H9 (cell line): ENCODE measurements around the gene KIF18A. TPM values are rescaled to one million over a fixed set of nuclear protein-coding genes. Genes with fewer than 3 reads are reported as not detected.

Experiments used
- DNase-seq: peaks from one replicate; pipeline ENCODE4 v3.0.0-alpha.2; 2017
- H2AFZ ChIP-seq: one replicate; pipeline ENCODE4 v1.6.1; 2013; ENCODE audit warnings: mild to moderate bottlenecking, low read length, control low read depth, moderate library complexity
- H2AK5ac ChIP-seq: 2 replicates; pipeline ENCODE4 v1.6.1; 2013; ENCODE audit warnings: low read length, control low read depth, mixed read lengths; ENCODE audit not compliant: insufficient read length
- H2BK120ac ChIP-seq: one replicate; pipeline ENCODE4 v1.6.1; 2013; ENCODE audit warnings: low read depth, mild to moderate bottlenecking, low read length, control low read depth, inconsistent platforms; ENCODE audit not compliant: poor library complexity, severe bottlenecking
- H2BK12ac ChIP-seq: 2 replicates; pipeline ENCODE4 v1.6.1; 2013; ENCODE audit warnings: low read length, control low read depth, mixed read lengths, low read depth; ENCODE audit not compliant: insufficient read length
- H2BK15ac ChIP-seq: 2 replicates; pipeline ENCODE4 v1.6.1; 2013; ENCODE audit warnings: low read depth, low read length, control low read depth
- H2BK20ac ChIP-seq: one replicate; pipeline ENCODE4 v1.6.1; 2013; ENCODE audit warnings: low read depth, mild to moderate bottlenecking, low read length, control low read depth, inconsistent platforms; ENCODE audit not compliant: poor library complexity, severe bottlenecking
- H2BK5ac ChIP-seq: 2 replicates; pipeline ENCODE4 v1.6.1; 2013; ENCODE audit warnings: low read length, control low read depth, mixed read lengths; ENCODE audit not compliant: insufficient read length
- H3K14ac ChIP-seq: 2 replicates; pipeline ENCODE4 v1.6.1; 2013; ENCODE audit warnings: low read length, control low read depth; ENCODE audit not compliant: insufficient read depth
- H3K18ac ChIP-seq: 2 replicates; pipeline ENCODE4 v1.6.1; 2013; ENCODE audit warnings: low read depth, mild to moderate bottlenecking, mixed read lengths, low read length, control low read depth; ENCODE audit not compliant: insufficient read length
- H3K23ac ChIP-seq: 2 replicates; pipeline ENCODE4 v1.6.1; 2013; ENCODE audit warnings: low read length, control low read depth, mixed read lengths, low read depth; ENCODE audit not compliant: insufficient read length
- H3K23me2 ChIP-seq: 2 replicates; pipeline ENCODE4 v1.6.1; 2013; ENCODE audit warnings: low read depth, mild to moderate bottlenecking, mixed read lengths, low read length, control low read depth; ENCODE audit not compliant: insufficient read length, poor library complexity, severe bottlenecking
- H3K27ac ChIP-seq: 2 replicates; pipeline ENCODE4 v1.5.1; 2013; ENCODE audit warnings: low read length, control low read depth, mixed read lengths, low read depth; ENCODE audit not compliant: insufficient read length
- H3K27me3 ChIP-seq: 2 replicates; pipeline ENCODE4 v1.6.1; 2013; ENCODE audit warnings: low read length, control low read depth, inconsistent platforms; ENCODE audit not compliant: insufficient read depth
- H3K4ac ChIP-seq: 2 replicates; pipeline ENCODE4 v1.6.1; 2013; ENCODE audit warnings: low read depth, mild to moderate bottlenecking, control low read depth, inconsistent platforms, low read length, moderate library complexity
- H3K4me1 ChIP-seq: 2 replicates; pipeline ENCODE4 v1.6.1; 2013; ENCODE audit warnings: low read length, control low read depth, inconsistent platforms; ENCODE audit not compliant: insufficient read depth
- H3K4me2 ChIP-seq: 2 replicates; pipeline ENCODE4 v1.6.1; 2013; ENCODE audit warnings: low read length, control low read depth, mixed read lengths; ENCODE audit not compliant: insufficient read length, insufficient read depth
- H3K56ac ChIP-seq: 2 replicates; pipeline ENCODE4 v1.6.1; 2013; ENCODE audit warnings: low read depth, mild to moderate bottlenecking, mixed read lengths, low read length, control low read depth; ENCODE audit not compliant: insufficient read length
- H3K79me1 ChIP-seq: 2 replicates; pipeline ENCODE4 v1.6.1; 2013; ENCODE audit warnings: low read depth, mild to moderate bottlenecking, moderate library complexity, low read length, control low read depth, inconsistent platforms; ENCODE audit not compliant: insufficient read depth, poor library complexity, severe bottlenecking
- H3K79me2 ChIP-seq: 2 replicates; pipeline ENCODE4 v1.6.1; 2013; ENCODE audit warnings: low read length, control low read depth, inconsistent platforms; ENCODE audit not compliant: insufficient read depth
- H3K9ac ChIP-seq: 2 replicates; pipeline ENCODE4 v1.6.1; 2013; ENCODE audit warnings: low read length, control low read depth, mixed read lengths; ENCODE audit not compliant: insufficient read length; ENCODE audit errors: extremely low read depth
- H3K9me3 ChIP-seq: one replicate; pipeline ENCODE4 v1.6.1; 2013; ENCODE audit warnings: low read depth, low read length, inconsistent platforms; ENCODE audit not compliant: control insufficient read depth
- H3T11ph ChIP-seq: one replicate; pipeline ENCODE4 v1.6.1; 2013; ENCODE audit warnings: mild to moderate bottlenecking, low read length, control low read depth, inconsistent platforms
- H4K20me1 ChIP-seq: one replicate; pipeline ENCODE4 v1.6.1; 2013; ENCODE audit not compliant: control insufficient read depth, insufficient read length, insufficient read depth
- H4K5ac ChIP-seq: 2 replicates; pipeline ENCODE4 v1.6.1; 2013; ENCODE audit warnings: low read depth, mild to moderate bottlenecking, mixed read lengths, low read length, control low read depth; ENCODE audit not compliant: insufficient read length
- H4K8ac ChIP-seq: replicated peaks from 2 replicates; pipeline ENCODE4 v1.6.1; 2013; ENCODE audit warnings: low read length, control low read depth, mixed read lengths, low read depth; ENCODE audit not compliant: insufficient read length
- H4K91ac ChIP-seq: 2 replicates; pipeline ENCODE4 v1.6.1; 2013; ENCODE audit warnings: low read depth, mild to moderate bottlenecking, moderate library complexity, mixed read lengths, low read length, control low read depth; ENCODE audit not compliant: insufficient read length
- H3K27ac Mint-ChIP-seq, 3 experiments: 2 replicates in 2 of 3; 3 replicates in 1 of 3; pipeline ENCODE4 v1.8.0; 2020 to 2021; ENCODE audit warnings: mixed read lengths in 3 of 3, mild to moderate bottlenecking in 1 of 3, moderate library complexity in 1 of 3
- H3K27me3 Mint-ChIP-seq: 2 replicates; pipeline ENCODE4 v1.8.0; 2021; ENCODE audit warnings: low read depth, mild to moderate bottlenecking, moderate library complexity, mixed read lengths
- H3K36me3 Mint-ChIP-seq, 3 experiments: 2 replicates in 2 of 3; 3 replicates in 1 of 3; pipeline ENCODE4 v1.8.0; 2020 to 2021; ENCODE audit warnings: low read depth in 3 of 3, mixed read lengths in 3 of 3; ENCODE audit not compliant: insufficient read depth in 1 of 3
- H3K4me1 Mint-ChIP-seq, 2 experiments: 2 replicates each; pipeline ENCODE4 v1.8.0; 2020; ENCODE audit warnings: mixed read lengths in 2 of 2
- H3K4me3 Mint-ChIP-seq, 2 experiments: 2 replicates in 1 of 2; 3 replicates in 1 of 2; pipeline ENCODE4 v1.8.0; 2020 to 2021; ENCODE audit warnings: mild to moderate bottlenecking in 2 of 2, mixed read lengths in 2 of 2, moderate library complexity in 1 of 2
- H3K9me3 Mint-ChIP-seq, 2 experiments: 2 replicates in 1 of 2; 3 replicates in 1 of 2; pipeline ENCODE4 v1.8.0; 2020; ENCODE audit warnings: mild to moderate bottlenecking in 2 of 2, mixed read lengths in 2 of 2, moderate library complexity in 1 of 2
- CTCF ChIP-seq: fragments of 200-600 bp; sonication (generic); conservative IDR thresholded peaks from 3 replicates; pipeline ENCODE4 v1.8.0; 2021; ENCODE audit warnings: antibody characterized with exemption, mild to moderate bottlenecking
- WGBS: extraction: QIAGEN DNeasy Blood & Tissue Kit; methylation state at CpG from one replicate; pipeline ENCODE4 v1.1.7; 2013; ENCODE audit warnings: missing lambda C conversion rate, low lambda C conversion rate, mixed read lengths; ENCODE audit not compliant: insufficient read length; ENCODE audit errors: extremely low coverage; 5-methylcytosine and 5-hydroxymethylcytosine counted together
- total RNA-seq: library from RNA; stranded (reverse); gene quantifications from 2 replicates; pipeline ENCODE4 v1.2.1, GENCODE V29; 2021

The KIF18A gene
- total RNA-seq, 1 experiment from 2014 or later = 25.9 TPM

DNA sequence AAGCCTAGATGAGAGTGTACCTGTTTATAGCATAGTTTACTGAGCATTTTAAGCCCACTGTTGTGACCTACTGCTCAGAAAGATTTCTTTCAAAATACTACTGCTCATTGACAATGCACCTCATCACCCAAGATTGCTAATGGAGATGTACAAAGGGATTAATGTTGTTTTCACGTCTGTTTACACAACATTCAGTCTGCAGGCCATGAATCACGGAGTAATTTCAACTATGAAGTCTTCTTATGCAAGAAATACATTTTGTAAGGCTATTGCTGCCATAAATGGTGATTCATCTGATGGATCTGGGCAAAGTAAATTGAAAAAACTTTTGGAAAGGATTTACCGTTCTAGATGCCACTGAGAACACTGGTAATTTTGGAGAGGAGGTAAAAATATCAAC, 112.9 kb downstream of the KIF18A start:
- H2AK5ac ChIP-seq = no peak overlapping the region
- no CpG with 5 or more reads among the region's 3 CpGs for WGBS

More for the DNA sequence above, 112.9 kb downstream of the KIF18A start:
- Histone ChIP-seq H2AFZ (no peak overlapping the region), H4K91ac (no peak overlapping the region), H3K14ac (no peak overlapping the region), H3K9ac (no peak overlapping the region), H2BK5ac (no peak overlapping the region), H3K4me2 (no peak overlapping the region), H3K27me3 (no peaks in the 10 kb centered on the region), H3K79me1 (no peaks in the 10 kb centered on the region), H3K4me1 (no peaks in the 10 kb centered on the region), H3K23me2 (no peaks in the 10 kb centered on the region), H2BK120ac (no peak overlapping the region), H2BK20ac (no peak overlapping the region), H4K8ac (no peak overlapping the region), H4K20me1 (no peaks in the 10 kb centered on the region), H3K27ac (no peak overlapping the region), H3K18ac (no peak overlapping the region), H3K9me3 (no peaks in the 10 kb centered on the region), H3K23ac (no peak overlapping the region), H2BK15ac (no peak overlapping the region), H2BK12ac (no peak overlapping the region), H3T11ph (no peak overlapping the region), H4K5ac (no peak overlapping the region), H3K4ac (no peak overlapping the region), H3K56ac (no peak overlapping the region), H3K79me2 (no peaks in the 10 kb centered on the region)
- no peak for DNase-seq
- Mint-ChIP-seq H3K36me3 (peaks cover 4 to 16% (median 13%) of the 10 kb centered on the region in 3 experiments; a peak in 5 of 7 replicates), H3K27ac (no peak overlapping the region), H3K4me1 (no peaks in the 10 kb centered on the region; a peak in 1 of 4 replicates), H3K9me3 (peaks cover 11 to 13% of the 10 kb centered on the region in 2 experiments), H3K27me3 (no peaks in the 10 kb centered on the region), H3K4me3 (no peak overlapping the region)
- no peak for TF ChIP-seq CTCF
